Neural cell (in vitro differentiated cells): Measurements from ENCODE around the gene METTL9. TPM values are rescaled to one million over a fixed set of nuclear protein-coding genes. Genes with fewer than 3 reads are reported as not detected.

ENCODE experiments used
- H2AFZ ChIP-seq: fragments of 200-600, 300-800 bp; sonication (generic), shearing (Covaris generic); 2 replicates; pipeline ENCODE4 v1.6.0; 2014; ENCODE audit warnings: low read depth, mild to moderate bottlenecking, antibody characterized with exemption, low read length, moderate library complexity
- H3F3A ChIP-seq: fragments of 200-600 bp; shearing (Covaris generic); 2 replicates; pipeline ENCODE4 v1.6.1; 2016; ENCODE audit warnings: mild to moderate bottlenecking, moderate library complexity, mixed read lengths, antibody characterized with exemption, low read length; ENCODE audit not compliant: insufficient read depth, poor library complexity, severe bottlenecking
- H3K27ac ChIP-seq: fragments of 200-600, 300-800 bp; sonication (generic), shearing (Covaris generic); 2 replicates; pipeline ENCODE4 v1.5.1; 2014; ENCODE audit warnings: mild to moderate bottlenecking, low read length, moderate library complexity
- H3K27me3 ChIP-seq: fragments of 300-800, 200-600 bp; sonication (generic), shearing (Covaris generic); 2 replicates; pipeline ENCODE4 v1.6.0; 2014; ENCODE audit warnings: mild to moderate bottlenecking, low read depth, low read length, moderate library complexity; ENCODE audit not compliant: insufficient read depth
- H3K36me3 ChIP-seq: fragments of 300-800, 200-600 bp; sonication (generic), shearing (Covaris generic); 2 replicates; pipeline ENCODE4 v1.5.1; 2014; ENCODE audit warnings: mild to moderate bottlenecking, antibody characterized with exemption, low read length, moderate library complexity; ENCODE audit not compliant: insufficient read depth
- H3K4me2 ChIP-seq: fragments of 300-800, 200-600 bp; sonication (generic), shearing (Covaris generic); 2 replicates; pipeline ENCODE4 v1.6.0; 2014; ENCODE audit warnings: mild to moderate bottlenecking, low read length
- H3K4me3 ChIP-seq: fragments of 300-800, 200-600 bp; sonication (generic), shearing (Covaris generic); 2 replicates; pipeline ENCODE4 v1.5.1; 2014; ENCODE audit warnings: mild to moderate bottlenecking, low read length, moderate library complexity
- H3K79me2 ChIP-seq: fragments of 200-600 bp; shearing (Covaris generic); replicated peaks from 2 replicates; pipeline ENCODE4 v1.6.0; 2014; ENCODE audit warnings: mild to moderate bottlenecking, low read length, moderate library complexity; ENCODE audit not compliant: insufficient read depth
- H3K9ac ChIP-seq: fragments of 300-800, 200-600 bp; sonication (generic), shearing (Covaris generic); 2 replicates; pipeline ENCODE4 v1.6.1; 2016; ENCODE audit warnings: mild to moderate bottlenecking, low read length, mixed read lengths
- H3K9me2 ChIP-seq: fragments of 200-600 bp; shearing (Covaris generic); 2 replicates; pipeline ENCODE4 v1.6.1; 2016; ENCODE audit warnings: mild to moderate bottlenecking, low read length, mixed read lengths; ENCODE audit not compliant: insufficient read depth
- H3K9me3 ChIP-seq: fragments of 200-600, 300-800 bp; sonication (generic), shearing (Covaris generic); 2 replicates; pipeline ENCODE4 v1.6.1; 2016; ENCODE audit warnings: mild to moderate bottlenecking, mixed run types, low read length, moderate library complexity, mixed read lengths
- H4K20me1 ChIP-seq: fragments of 200-600 bp; shearing (Covaris generic); 2 replicates; pipeline ENCODE4 v1.6.1; 2016; ENCODE audit warnings: mild to moderate bottlenecking, mixed run types; ENCODE audit not compliant: insufficient read depth
- CTCF ChIP-seq: fragments of 450-650 bp; IDR thresholded peaks from 2 replicates; pipeline ENCODE4 v1.5.1; 2014; ENCODE audit warnings: antibody characterized with exemption, mild to moderate bottlenecking, moderate library complexity; ENCODE audit not compliant: poor library complexity, severe bottlenecking
- EP300 ChIP-seq: fragments of 450-650 bp; conservative IDR thresholded peaks from 2 replicates; pipeline ENCODE4 v1.6.1; 2014; ENCODE audit warnings: antibody characterized with exemption, mild to moderate bottlenecking, moderate library complexity; ENCODE audit not compliant: poor library complexity, severe bottlenecking
- EZH2 ChIP-seq: fragments of 200-600, 300-800 bp; shearing (Covaris generic), sonication (generic); IDR thresholded peaks from 2 replicates; pipeline ENCODE4 v1.6.1; 2014; ENCODE audit warnings: antibody characterized with exemption, low read length, borderline replicate concordance, mild to moderate bottlenecking; ENCODE audit not compliant: insufficient read depth, poor library complexity, severe bottlenecking
- MXI1 ChIP-seq: fragments of 450-650 bp; conservative IDR thresholded peaks from 2 replicates; pipeline ENCODE4 v1.6.1; 2014; ENCODE audit warnings: antibody characterized with exemption, mild to moderate bottlenecking; ENCODE audit not compliant: poor library complexity, severe bottlenecking
- POLR2AphosphoS5 ChIP-seq: IDR thresholded peaks from 2 replicates; pipeline ENCODE4 v1.6.1; 2012
- RAD21 ChIP-seq: fragments of 450-650 bp; conservative IDR thresholded peaks from 2 replicates; pipeline ENCODE4 v1.6.1; 2014; ENCODE audit warnings: antibody characterized with exemption, mild to moderate bottlenecking, moderate library complexity
- REST ChIP-seq: IDR thresholded peaks from 2 replicates; pipeline ENCODE4 v1.6.1; 2012; ENCODE audit warnings: borderline replicate concordance
- SMC3 ChIP-seq: fragments of 450-650 bp; conservative IDR thresholded peaks from 2 replicates; pipeline ENCODE4 v1.6.1; 2014; ENCODE audit warnings: antibody characterized with exemption, mild to moderate bottlenecking, moderate library complexity; ENCODE audit not compliant: poor library complexity
- TAF1 ChIP-seq: IDR thresholded peaks from 2 replicates; pipeline ENCODE4 v1.6.1; 2012; ENCODE audit warnings: low read depth
- polyA plus RNA-seq: library from polyadenylated mRNA; depleted of rRNA; stranded (reverse); fragments of >200 nt; gene quantifications from 2 replicates; pipeline ENCODE4 v1.2.3, GENCODE V29; 2014

METTL9 gene
- polyA plus RNA-seq, 1 donor from 2014 or later, result 483 TPM

- Histone ChIP-seq H3K36me3 (no peaks in the 10 kb centered on the region), H3K9me2 (no peaks in the 10 kb centered on the region), H3K79me2 (peaks cover 4% of the 10 kb centered on the region), H3K4me2 (no peak overlapping the region), H3F3A (no peaks in the 10 kb centered on the region), H3K27me3 (no peaks in the 10 kb centered on the region), H3K4me3 (no peak overlapping the region), H4K20me1 (no peaks in the 10 kb centered on the region), H3K9ac (no peak overlapping the region), H3K27ac (no peak overlapping the region), H2AFZ (no peak overlapping the region), H3K9me3 (no peaks in the 10 kb centered on the region)
- TF ChIP-seq TAF1, result no peak
- TF ChIP-seq CTCF, result no peak
- TF ChIP-seq POLR2AphosphoS5, result no peak
- TF ChIP-seq RAD21, result no peak
- no peak for TF ChIP-seq SMC3
- no peak for TF ChIP-seq EP300
- no peak for TF ChIP-seq MXI1
- no peak for TF ChIP-seq REST
- TF ChIP-seq EZH2, result no peak
Measured at GRCh38 chr16:21626659-21627277, 27.4 kb downstream of the METTL9 start.

GRCh38 chr16:21628121-21628726 is 28.8 kb downstream of the METTL9 start:
- H4K20me1 ChIP-seq, result no peaks in the 10 kb centered on the region
- TF ChIP-seq CTCF (no peak), EP300 (no peak), TAF1 (no peak), REST (no peak), SMC3 (no peak), MXI1 (no peak), RAD21 (no peak), POLR2AphosphoS5 (no peak), EZH2 (no peak)
- H3K79me2 ChIP-seq, result peaks cover 4% of the 10 kb centered on the region
- H3K4me3 ChIP-seq, result no peak overlapping the region
- H3K27ac ChIP-seq, result no peak overlapping the region
- H3F3A ChIP-seq, result no peaks in the 10 kb centered on the region
- no peaks in the 10 kb centered on the region for H3K9me3 ChIP-seq
- no peaks in the 10 kb centered on the region for H3K36me3 ChIP-seq
- H3K9me2 ChIP-seq, result no peaks in the 10 kb centered on the region
- H3K27me3 ChIP-seq, result no peaks in the 10 kb centered on the region
- no peak overlapping the region for H2AFZ ChIP-seq
- no peak overlapping the region for H3K4me2 ChIP-seq
- no peak overlapping the region for H3K9ac ChIP-seq
